HG03457 (cell line): ENCODE data around the gene C5orf52.

Experiments
- ATAC-seq: cut with Tn5 transposase; IDR thresholded peaks from one replicate; pipeline ENCODE4 v1.9.1; 2021; ENCODE audit warnings: moderate number of reproducible peaks; ENCODE audit not compliant: unreplicated experiment

The C5orf52 gene

GRCh38 chr5:157670662-157671591 lies at the start of gene C5orf52:
C5orf52 (plus strand) TSS chr5:157671533; CDS start chr5:157671615, 82 bp downstream.
- no peak for ATAC-seq

GRCh38 chr5:157624144-157624543 lies 47.2 kb upstream of the C5orf52 start:
- no peak for ATAC-seq

GRCh38 chr5:157626831-157627230 lies 44.5 kb upstream of the C5orf52 start:
- ATAC-seq, result no peak

GRCh38 chr5:157630341-157630740 lies 41.0 kb upstream of the C5orf52 start:
- ATAC-seq, result no peak

GRCh38 chr5:157640406-157641066 lies 30.8 kb upstream of the C5orf52 start:
- ATAC-seq, result no peak

- ATAC-seq, result no peak
These were observed 22.9 kb upstream of the C5orf52 start for GRCh38 chr5:157648275-157648990.

- ATAC-seq, result no peak
These were observed 22.2 kb upstream of the C5orf52 start for GRCh38 chr5:157649101-157649500.

- ATAC-seq, result no peak
These were observed 20.2 kb upstream of the C5orf52 start for GRCh38 chr5:157650991-157651611.

- no peak for ATAC-seq
These were observed 19.5 kb upstream of the C5orf52 start for GRCh38 chr5:157651623-157652376.

GRCh38 chr5:157652377-157652692 lies 19.0 kb upstream of the C5orf52 start, which contains the start of gene SOX30:
SOX30 (minus strand) TSS chr5:157652438; CDS start chr5:157652078, 360 bp downstream.
- no peak for ATAC-seq

- ATAC-seq, result no peak
These were observed 13.8 kb upstream of the C5orf52 start for GRCh38 chr5:157657516-157657915.

- no peak for ATAC-seq
These were observed 12.4 kb upstream of the C5orf52 start for GRCh38 chr5:157658893-157659292.

GRCh38 chr5:157659868-157660660 lies 11.3 kb upstream of the C5orf52 start:
- ATAC-seq, result no peak

- ATAC-seq, result no peak
These were observed 5.8 kb upstream of the C5orf52 start for GRCh38 chr5:157665467-157666070.

GRCh38 chr5:157668356-157668755 lies 3.0 kb upstream of the C5orf52 start:
- ATAC-seq, result no peak

- no peak for ATAC-seq
These were observed 1.6 kb upstream of the C5orf52 start for GRCh38 chr5:157669701-157670097.

GRCh38 chr5:157671592-157672330 lies 428 bp downstream of the C5orf52 start:
- no peak for ATAC-seq

- ATAC-seq, result no peak
These were observed 1.6 kb downstream of the C5orf52 start for GRCh38 chr5:157672976-157673375.
